Natural killer cell treated with Interleukin-12 subunit alpha and Interleukin-12 subunit beta and Interleukin-15 and Interleukin-18, amount 100 ng/mL, for 72 hours (primary cell): ENCODE measurements around the gene PDZK1. TPM values are rescaled to one million over a fixed set of nuclear protein-coding genes. Genes with fewer than 3 reads are reported as not detected.
"Not testable (repeated sequence)": the region's sequence is repeated elsewhere in the genome, so short reads cannot be mapped to it uniquely, and the experiment has no call there.

ENCODE experiments used
- ATAC-seq, 2 donors: fragments of 150-1000 bp; cut with Tn5 transposase in 1 of 2; sonication (Bioruptor Pico), chemical (Tn5 transposase) in 1 of 2; 2 replicates each; pipeline ENCODE4 v1.10.0; 2021
- DNase-seq: peaks from one replicate; pipeline ENCODE4 v3.0.0; 2022; ENCODE audit warnings: low spot score
- H3K27ac Mint-ChIP-seq, 2 donors: 1 replicate in 1 of 2; 2 replicates in 1 of 2; pipeline ENCODE4 v1.8.0; 2022; ENCODE audit warnings: mixed read lengths in 2 of 2, mild to moderate bottlenecking in 1 of 2, moderate library complexity in 1 of 2
- H3K27me3 Mint-ChIP-seq, 2 donors: 1 replicate in 1 of 2; 2 replicates in 1 of 2; pipeline ENCODE4 v1.8.0; 2022; ENCODE audit warnings: mixed read lengths in 2 of 2
- H3K36me3 Mint-ChIP-seq: one replicate; pipeline ENCODE4 v1.8.0; 2022; ENCODE audit warnings: mixed read lengths
- H3K4me1 Mint-ChIP-seq, 2 donors: 1 replicate in 1 of 2; 2 replicates in 1 of 2; pipeline ENCODE4 v1.8.0; 2022; ENCODE audit warnings: low read depth in 2 of 2, mixed read lengths in 2 of 2, mild to moderate bottlenecking in 1 of 2
- H3K4me3 Mint-ChIP-seq: one replicate; pipeline ENCODE4 v1.8.0; 2022; ENCODE audit warnings: mixed read lengths
- H3K9me3 Mint-ChIP-seq: 2 replicates; pipeline ENCODE4 v1.8.0; 2022; ENCODE audit warnings: mixed read lengths
- total RNA-seq, 2 donors: library from RNA; stranded (reverse); gene quantifications; one replicate each; pipeline ENCODE4 v1.2.3, GENCODE V29; 2022

PDZK1 gene
- total RNA-seq, 2 donors from 2014 or later: 0.31 to 0.98 TPM

- peaks cover 0 to 3% of the 10 kb centered on the region in 2 donors for H3K27me3 Mint-ChIP-seq
Observed at GRCh38 chr1:145696630-145696960, 10.6 kb downstream of the PDZK1 start.

GRCh38 chr1:145695821-145696629 is 11.1 kb downstream of the PDZK1 start:
- no peak overlapping the region for H3K4me3 Mint-ChIP-seq
- peaks cover 18 to 30% of the 10 kb centered on the region in 2 donors for H3K4me1 Mint-ChIP-seq
- H3K36me3 Mint-ChIP-seq: no peaks in the 10 kb centered on the region
- H3K27me3 Mint-ChIP-seq: peaks cover 0 to 3% of the 10 kb centered on the region in 2 donors
- no peak for ATAC-seq
- DNase-seq: no peak
- no peak overlapping the region for H3K27ac Mint-ChIP-seq
- no peaks in the 10 kb centered on the region for H3K9me3 Mint-ChIP-seq

More at GRCh38 chr1:145696630-145696960, 10.6 kb downstream of the PDZK1 start:
- H3K9me3 Mint-ChIP-seq: no peaks in the 10 kb centered on the region
- H3K4me3 Mint-ChIP-seq: no peak overlapping the region
- DNase-seq (no peak), ATAC-seq (no peak)
- H3K36me3 Mint-ChIP-seq: no peaks in the 10 kb centered on the region
- H3K27ac Mint-ChIP-seq: no peak overlapping the region
- H3K4me1 Mint-ChIP-seq: peaks cover 12 to 25% of the 10 kb centered on the region in 2 donors

GRCh38 chr1:145692785-145693443 is 14.3 kb downstream of the PDZK1 start:
- no peak overlapping the region for H3K4me3 Mint-ChIP-seq

GRCh38 chr1:145690587-145691558 is 16.3 kb downstream of the PDZK1 start:
- no peaks in the 10 kb centered on the region for H3K9me3 Mint-ChIP-seq
- no peak overlapping the region for H3K27ac Mint-ChIP-seq

More at GRCh38 chr1:145692785-145693443, 14.3 kb downstream of the PDZK1 start:
- peaks cover 47 to 57% of the 10 kb centered on the region in 2 donors for H3K4me1 Mint-ChIP-seq
- ATAC-seq (no peak), DNase-seq (no peak)
- H3K9me3 Mint-ChIP-seq: no peaks in the 10 kb centered on the region
- peaks cover 0 to 8% of the 10 kb centered on the region in 2 donors for H3K27me3 Mint-ChIP-seq
- no peak overlapping the region for H3K27ac Mint-ChIP-seq
- no peaks in the 10 kb centered on the region for H3K36me3 Mint-ChIP-seq

GRCh38 chr1:145689922-145690321 is 17.2 kb downstream of the PDZK1 start:
- DNase-seq: no peak
- H3K36me3 Mint-ChIP-seq: no peaks in the 10 kb centered on the region
- peaks cover 35 to 50% of the 10 kb centered on the region in 2 donors for H3K4me1 Mint-ChIP-seq
- peak overlapping the region; percentile 20 for H3K4me3 Mint-ChIP-seq
- ATAC-seq: no peak
- H3K9me3 Mint-ChIP-seq: no peaks in the 10 kb centered on the region
- H3K27ac Mint-ChIP-seq: no peak overlapping the region
- H3K27me3 Mint-ChIP-seq: peaks cover 0 to 8% of the 10 kb centered on the region in 2 donors

More at GRCh38 chr1:145690587-145691558, 16.3 kb downstream of the PDZK1 start:
- peak overlapping the region; percentile 20 for H3K4me3 Mint-ChIP-seq
- ATAC-seq (peak; percentile 96 to 97), DNase-seq (peak; percentile 82)
- H3K27me3 Mint-ChIP-seq: peaks cover 0 to 8% of the 10 kb centered on the region in 2 donors
- no peaks in the 10 kb centered on the region for H3K36me3 Mint-ChIP-seq
- peaks cover 41 to 57% of the 10 kb centered on the region in 2 donors for H3K4me1 Mint-ChIP-seq

GRCh38 chr1:145688924-145689323 is 18.2 kb downstream of the PDZK1 start:
- Mint-ChIP-seq H3K27ac (peak overlapping the region in 1 of 2 donors; percentile 3), H3K4me1 (peaks cover 35 to 44% of the 10 kb centered on the region in 2 donors)
- ATAC-seq: peak in 1 of 2 donors; percentile 54

GRCh38 chr1:145688328-145688727 is 18.8 kb downstream of the PDZK1 start:
- peaks cover 35 to 41% of the 10 kb centered on the region in 2 donors for H3K4me1 Mint-ChIP-seq
- H3K9me3 Mint-ChIP-seq: no peaks in the 10 kb centered on the region
- DNase-seq (no peak), ATAC-seq (no peak)
- no peaks in the 10 kb centered on the region for H3K36me3 Mint-ChIP-seq
- peak overlapping the region in 1 of 2 donors; percentile 3 for H3K27ac Mint-ChIP-seq
- peaks cover 0 to 5% of the 10 kb centered on the region in 2 donors for H3K27me3 Mint-ChIP-seq
- peak overlapping the region; percentile 4 for H3K4me3 Mint-ChIP-seq

More at GRCh38 chr1:145688924-145689323, 18.2 kb downstream of the PDZK1 start:
- no peaks in the 10 kb centered on the region for H3K9me3 Mint-ChIP-seq
- no peak overlapping the region for H3K4me3 Mint-ChIP-seq
- H3K27me3 Mint-ChIP-seq: peaks cover 0 to 5% of the 10 kb centered on the region in 2 donors
- no peak for DNase-seq
- no peaks in the 10 kb centered on the region for H3K36me3 Mint-ChIP-seq

GRCh38 chr1:145686078-145686477 is 21.1 kb downstream of the PDZK1 start:
- not testable (repeated sequence) for H3K36me3 Mint-ChIP-seq

GRCh38 chr1:145684858-145685257 is 22.3 kb downstream of the PDZK1 start:
- not testable (repeated sequence) for ATAC-seq, H3K27me3 Mint-ChIP-seq, H3K4me3 Mint-ChIP-seq, H3K36me3 Mint-ChIP-seq, H3K27ac Mint-ChIP-seq, DNase-seq, H3K9me3 Mint-ChIP-seq
- peaks cover 18 to 20% of the 10 kb centered on the region in 2 donors for H3K4me1 Mint-ChIP-seq

More at GRCh38 chr1:145686078-145686477, 21.1 kb downstream of the PDZK1 start:
- DNase-seq, H3K9me3 Mint-ChIP-seq, ATAC-seq, H3K4me3 Mint-ChIP-seq, H3K27me3 Mint-ChIP-seq, H3K27ac Mint-ChIP-seq: not testable (repeated sequence)
- peaks cover 29 to 30% of the 10 kb centered on the region in 2 donors for H3K4me1 Mint-ChIP-seq

GRCh38 chr1:145673217-145673616 is 34.0 kb downstream of the PDZK1 start:
- H3K36me3 Mint-ChIP-seq, H3K27me3 Mint-ChIP-seq, H3K27ac Mint-ChIP-seq, DNase-seq, H3K4me3 Mint-ChIP-seq, H3K9me3 Mint-ChIP-seq, ATAC-seq: not testable (repeated sequence)
- H3K4me1 Mint-ChIP-seq: peaks cover 5 to 11% of the 10 kb centered on the region in 2 donors

GRCh38 chr1:145670995-145671745 is 36.0 kb downstream of the PDZK1 start:
- not testable (repeated sequence) for H3K27ac Mint-ChIP-seq, ATAC-seq, DNase-seq, H3K36me3 Mint-ChIP-seq, H3K27me3 Mint-ChIP-seq, H3K9me3 Mint-ChIP-seq, H3K4me3 Mint-ChIP-seq
- H3K4me1 Mint-ChIP-seq: peaks cover 5 to 11% of the 10 kb centered on the region in 2 donors

- H3K4me1 Mint-ChIP-seq, DNase-seq, H3K9me3 Mint-ChIP-seq, H3K4me3 Mint-ChIP-seq, H3K27ac Mint-ChIP-seq, ATAC-seq, H3K36me3 Mint-ChIP-seq, H3K27me3 Mint-ChIP-seq: not testable (repeated sequence)
Observed at GRCh38 chr1:145665015-145665414, 42.2 kb downstream of the PDZK1 start.
